GM18951 (cell line): ENCODE measurements around the gene GLT6D1.

Experiments
- POLR2A ChIP-seq: IDR thresholded peaks from 4 replicates; pipeline ENCODE4 v1.6.1; 2011; ENCODE audit warnings: mild to moderate bottlenecking; ENCODE audit not compliant: insufficient read length, insufficient read depth; ENCODE audit errors: extremely low read depth
- in situ Hi-C: fragments of 300-500 bp; cut with MboI; formaldehyde crosslinking; loops from one replicate; pipeline ENCODE4 v1.12.0; 2022; ENCODE audit warnings: low sequenced_read_pairs, mixed read lengths, inconsistent platforms; ENCODE audit not compliant: unreplicated experiment

Gene GLT6D1

GRCh38 chr9:135613946-135614805 is 25.2 kb downstream of the GLT6D1 start:
- in situ Hi-C loops: no loop called here
- no peak for TF ChIP-seq POLR2A

GRCh38 chr9:135612981-135613910 is 26.1 kb downstream of the GLT6D1 start:
- TF ChIP-seq POLR2A: no peak
- in situ Hi-C loops: no loop called here

DNA sequence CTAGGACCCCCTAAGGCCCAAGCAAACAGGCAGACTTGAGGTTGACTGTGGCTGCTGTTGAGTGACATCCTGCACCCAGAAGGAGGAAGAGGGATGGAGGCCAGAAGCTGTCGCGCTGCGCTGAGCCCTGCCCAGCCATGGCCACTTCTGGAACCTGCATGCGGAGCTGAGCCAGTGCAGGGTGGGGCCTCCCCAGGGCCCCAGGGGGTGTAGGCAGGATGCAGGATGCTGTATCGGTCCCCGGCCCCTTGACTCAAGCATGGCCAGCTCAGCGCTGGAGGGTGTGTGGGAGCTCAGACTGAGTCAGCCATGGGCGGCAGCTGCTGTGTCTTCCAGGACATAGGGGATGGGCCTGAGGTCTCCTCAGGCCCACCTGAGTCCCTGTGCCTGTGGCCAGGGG is 26.9 kb downstream of the GLT6D1 start:
- in situ Hi-C loops: no loop called here
- TF ChIP-seq POLR2A: no peak

DNA sequence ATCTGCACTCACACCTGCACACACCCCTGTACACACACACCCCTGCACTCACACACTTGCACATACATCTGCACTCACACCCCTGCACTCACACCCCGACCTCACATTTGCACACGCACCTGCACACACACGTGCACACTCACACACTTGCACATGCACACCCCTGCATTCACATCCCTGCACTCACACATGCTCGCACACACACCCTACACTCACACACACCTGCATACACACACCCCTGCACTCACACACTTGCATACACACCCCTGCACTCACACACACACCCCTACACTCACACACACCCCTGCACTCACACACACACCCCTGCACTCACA is 27.5 kb downstream of the GLT6D1 start:
- in situ Hi-C loops: no loop called here
- TF ChIP-seq POLR2A: no peak

DNA sequence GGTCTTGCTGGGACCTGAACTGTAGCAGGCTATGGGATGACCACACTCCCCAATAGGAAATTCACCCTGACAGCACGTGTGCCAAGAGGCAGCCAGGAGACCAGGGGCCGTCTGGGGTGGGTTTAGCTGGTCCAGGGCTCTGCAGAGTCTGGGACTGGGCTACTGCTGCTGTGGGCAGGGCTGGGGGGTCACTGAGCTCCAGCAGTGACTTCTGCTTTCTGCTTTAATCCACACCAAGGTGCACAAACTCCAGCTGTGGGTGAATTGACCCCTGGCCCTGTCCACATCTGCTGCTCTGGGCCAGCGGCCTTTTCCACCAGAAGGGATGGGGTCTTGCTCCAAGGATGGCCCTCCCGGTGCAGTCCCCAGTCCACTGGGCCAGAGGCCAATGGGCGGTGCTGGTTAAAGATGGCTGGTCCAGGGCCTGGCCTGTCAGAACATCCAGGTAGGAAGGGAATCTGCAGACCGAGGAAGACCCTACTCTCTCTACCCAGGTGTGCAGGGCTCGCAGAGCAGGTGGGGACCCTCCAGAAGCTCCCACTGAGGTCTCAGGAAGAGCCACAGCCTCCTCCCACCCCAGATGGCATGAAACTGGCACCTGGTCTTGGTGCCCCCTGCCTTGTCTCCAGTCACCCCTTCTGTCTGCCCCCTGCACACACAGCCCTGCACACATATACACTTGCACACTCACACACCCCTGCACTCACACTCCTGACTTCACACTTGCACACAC is 28.0 kb downstream of the GLT6D1 start:
- in situ Hi-C loops: no loop called here
- TF ChIP-seq POLR2A: no peak

DNA sequence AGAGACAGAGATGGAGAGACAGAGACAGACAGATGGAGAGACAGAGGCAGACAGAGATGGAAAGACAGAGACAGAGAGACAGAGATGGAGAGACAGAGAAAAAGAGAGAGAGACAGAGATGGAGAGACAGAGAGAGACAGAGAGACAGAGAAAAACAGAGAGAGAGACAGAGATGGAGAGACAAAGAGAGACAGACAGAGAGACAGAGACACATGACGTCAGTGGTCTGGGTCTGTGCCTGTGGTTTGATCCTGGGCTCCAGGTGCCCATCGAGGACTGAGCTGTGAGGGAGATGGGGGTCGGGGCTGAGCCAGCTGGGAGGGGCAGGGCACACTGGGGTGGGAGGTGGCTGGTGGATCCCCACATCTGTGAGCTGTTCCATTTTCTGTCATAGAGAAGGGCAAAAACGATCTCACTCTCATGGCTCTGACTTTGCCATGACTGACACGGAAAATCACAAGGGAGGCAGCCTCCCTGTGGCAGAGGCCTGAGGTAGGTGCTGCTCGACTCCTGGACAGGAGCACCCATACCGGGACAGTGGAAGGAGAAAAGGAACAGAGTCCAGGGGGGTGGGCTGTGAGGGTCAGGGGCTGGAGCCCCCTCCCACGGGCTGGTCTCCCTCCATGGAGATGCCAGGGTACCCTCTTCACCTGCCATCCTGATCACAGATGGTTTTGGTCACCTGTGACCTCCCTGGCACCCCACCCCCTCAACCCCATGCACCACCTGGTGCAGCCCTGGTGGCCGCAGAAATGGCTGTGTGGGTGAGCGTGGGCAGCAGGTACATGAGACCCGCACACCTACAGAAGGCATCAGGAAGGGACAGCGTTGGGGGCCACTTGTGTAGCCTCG is 28.8 kb downstream of the GLT6D1 start:
- no peak for TF ChIP-seq POLR2A
- in situ Hi-C loops: no loop called here

DNA sequence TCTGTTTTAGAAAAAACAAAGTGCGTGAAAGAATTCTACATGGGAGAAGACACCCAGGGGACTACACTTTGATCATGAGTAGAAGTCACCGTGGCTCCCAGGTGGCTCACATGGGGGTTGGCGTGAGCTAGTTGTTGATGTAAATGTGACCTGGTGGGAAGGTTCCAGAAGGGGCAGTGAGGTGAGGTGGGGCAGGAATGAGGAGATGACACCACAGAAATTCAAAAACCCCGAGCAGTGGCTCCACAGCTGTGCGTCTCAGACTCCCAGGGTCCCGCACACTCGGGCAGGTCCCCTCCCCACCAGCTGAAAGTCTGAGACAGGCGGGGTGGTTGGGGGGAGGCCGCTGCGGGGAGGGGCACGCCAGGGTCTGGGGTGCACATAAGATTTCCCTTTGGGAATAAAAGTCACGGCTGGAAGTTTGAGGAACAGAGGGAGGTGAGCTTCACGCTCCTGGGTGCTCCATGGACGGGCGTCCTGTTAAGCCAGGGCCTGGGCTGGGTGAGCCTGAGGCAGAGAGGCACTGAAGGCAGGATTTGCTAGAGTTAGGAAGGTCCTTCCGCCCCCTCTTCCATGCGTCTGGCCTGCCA is 29.9 kb downstream of the GLT6D1 start:
- TF ChIP-seq POLR2A: no peak
- in situ Hi-C loops: no loop called here

GRCh38 chr9:135608999-135609317 is 30.4 kb downstream of the GLT6D1 start:
- no peak for TF ChIP-seq POLR2A
- in situ Hi-C loops: no loop called here

- no peak for TF ChIP-seq POLR2A
- in situ Hi-C loops: no loop called here
Measured at GRCh38 chr9:135608294-135608998, 30.9 kb downstream of the GLT6D1 start.

GRCh38 chr9:135607401-135608293 is 31.7 kb downstream of the GLT6D1 start:
- no peak for TF ChIP-seq POLR2A
- in situ Hi-C loops: no loop called here

- in situ Hi-C loops: no loop called here
- no peak for TF ChIP-seq POLR2A
Measured at GRCh38 chr9:135606885-135607259, 32.5 kb downstream of the GLT6D1 start.
